Measurements from ENCODE around the gene P4HA3. TPM values are rescaled to one million over a fixed set of nuclear protein-coding genes. Genes with fewer than 3 reads are reported as not detected.
A peak's percentile ranks its signal among the peaks of the same experiment; 100 is the strongest.

Gene P4HA3
- total RNA-seq, 1 donor from 2014 or later, result 1.7 TPM

- no peaks in the 10 kb centered on the region for H3K27me3 ChIP-seq
- peak in 1 of 2 donors; percentile 91 for DNase-seq (ENCODE audit: extremely low spot score in 2 of 2)
- H3K4me3 ChIP-seq, result no peak overlapping the region
- peaks cover 4% of the 10 kb centered on the region for H3K4me1 ChIP-seq
- TF ChIP-seq POLR2AphosphoS5 (IDR thresholded peaks at IDR 0.05; ENCODE audit: insufficient read depth in 1 of 2, low read depth in 1 of 2), result peak; percentile 42 to 55
- no peak for TF ChIP-seq CTCF (IDR thresholded peaks at IDR 0.05)
- peak overlapping the region; percentile 33 for H3K27ac ChIP-seq
- H3K36me3 ChIP-seq, result no peaks in the 10 kb centered on the region
- intact Hi-C loops (cut with DNase I), result no loop called here
- H3K9me3 ChIP-seq, result no peaks in the 10 kb centered on the region
Measured at GRCh38 chr11:74288161-74288560, 23.3 kb downstream of the P4HA3 start.

DNA sequence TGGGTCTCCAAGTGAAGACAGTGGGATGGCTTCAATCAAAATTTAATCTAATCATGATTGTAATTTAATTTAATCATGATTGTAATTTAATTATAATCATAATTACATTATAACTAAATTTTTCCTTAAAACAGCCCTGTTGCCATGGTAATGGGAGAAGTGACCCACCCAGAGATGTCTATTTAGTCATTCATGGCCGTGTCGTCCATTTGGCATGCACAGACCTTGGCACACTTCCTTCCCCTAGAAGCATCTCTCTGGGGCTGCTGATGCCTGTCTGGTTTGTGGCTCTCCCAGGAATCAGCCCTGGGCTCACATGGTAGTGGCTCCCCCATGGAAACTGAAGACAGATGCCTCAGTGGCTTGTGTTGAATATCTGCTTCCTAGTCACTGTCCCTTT, 27.0 kb downstream of the P4HA3 start:
- Histone ChIP-seq H3K36me3 (no peaks in the 10 kb centered on the region), H3K4me3 (no peak overlapping the region), H3K27me3 (no peaks in the 10 kb centered on the region), H3K9me3 (no peaks in the 10 kb centered on the region), H3K4me1 (peaks cover 4% of the 10 kb centered on the region), H3K27ac (no peak overlapping the region)
- DNase-seq (ENCODE audit: extremely low spot score in 2 of 2), result no peak
- no peak for TF ChIP-seq POLR2AphosphoS5 (IDR thresholded peaks at IDR 0.05; ENCODE audit: insufficient read depth in 1 of 2, low read depth in 1 of 2)
- TF ChIP-seq CTCF (IDR thresholded peaks at IDR 0.05), result no peak
- no peak for TF ChIP-seq POLR2A (IDR thresholded peaks at IDR 0.05)
- intact Hi-C loops (cut with DNase I), result no loop called here

GRCh38 chr11:74283580-74284180, 27.8 kb downstream of the P4HA3 start:
- DNase-seq (ENCODE audit: extremely low spot score in 2 of 2), result no peak
- TF ChIP-seq POLR2AphosphoS5 (IDR thresholded peaks at IDR 0.05; ENCODE audit: insufficient read depth in 1 of 2, low read depth in 1 of 2) (no peak), CTCF (IDR thresholded peaks at IDR 0.05) (no peak)
- no peaks in the 10 kb centered on the region for H3K9me3 ChIP-seq
- H3K4me3 ChIP-seq, result no peak overlapping the region
- H3K27ac ChIP-seq, result no peak overlapping the region
- H3K4me1 ChIP-seq, result peaks cover 10% of the 10 kb centered on the region
- no peaks in the 10 kb centered on the region for H3K36me3 ChIP-seq
- H3K27me3 ChIP-seq, result no peaks in the 10 kb centered on the region
- intact Hi-C loops (cut with DNase I), result no loop called here

- Histone ChIP-seq H3K27me3 (no peaks in the 10 kb centered on the region), H3K27ac (no peak overlapping the region), H3K9me3 (no peaks in the 10 kb centered on the region), H3K4me3 (no peak overlapping the region), H3K4me1 (peaks cover 11% of the 10 kb centered on the region), H3K36me3 (no peaks in the 10 kb centered on the region)
- DNase-seq (ENCODE audit: extremely low spot score in 2 of 2), result no peak
- intact Hi-C loops (cut with DNase I), result no loop called here
- TF ChIP-seq POLR2AphosphoS5 (IDR thresholded peaks at IDR 0.05; ENCODE audit: insufficient read depth in 1 of 2, low read depth in 1 of 2) (no peak), POLR2A (IDR thresholded peaks at IDR 0.05) (no peak), CTCF (IDR thresholded peaks at IDR 0.05) (no peak)
Measured at GRCh38 chr11:74282914-74283371, 28.5 kb downstream of the P4HA3 start.

- Histone ChIP-seq H3K4me1 (peaks cover 9% of the 10 kb centered on the region), H3K27me3 (no peaks in the 10 kb centered on the region), H3K27ac (no peak overlapping the region), H3K36me3 (no peaks in the 10 kb centered on the region), H3K9me3 (no peaks in the 10 kb centered on the region), H3K4me3 (no peak overlapping the region)
- no peak for DNase-seq (ENCODE audit: extremely low spot score in 2 of 2)
- intact Hi-C loops (cut with DNase I), result no loop called here
- no peak for TF ChIP-seq POLR2A (IDR thresholded peaks at IDR 0.05)
- no peak for TF ChIP-seq CTCF (IDR thresholded peaks at IDR 0.05)
- no peak for TF ChIP-seq POLR2AphosphoS5 (IDR thresholded peaks at IDR 0.05; ENCODE audit: insufficient read depth in 1 of 2, low read depth in 1 of 2)
Measured at GRCh38 chr11:74282421-74282820, 29.0 kb downstream of the P4HA3 start.
